Measurements from ENCODE around the gene GRK4.
A peak's percentile ranks its signal among the peaks of the same experiment; 100 is the strongest.
"Not testable (repeated sequence)": the region's sequence is repeated elsewhere in the genome, so short reads cannot be mapped to it uniquely, and the experiment has no call there.

GRK4 gene

GRCh38 chr4:2963175-2963965 lies at the start of gene GRK4, which contains the start of gene NOP14:
GRK4 (plus strand) TSS chr4:2963571; CDS start chr4:2964071, 500 bp downstream.
NOP14 (minus strand) TSS chr4:2963406; CDS start chr4:2963319, 87 bp downstream.
- H3K4me1 ChIP-seq (ENCODE audit: insufficient read depth, low read length, poor library complexity, severe bottlenecking) = peaks cover 11% of the 10 kb centered on the region
- H3K9me3 ChIP-seq (ENCODE audit: insufficient read depth, low read depth, low read length) = no peaks in the 10 kb centered on the region
- peak within 1 kb of the TSS; percentile 77 for H3K4me3 ChIP-seq (ENCODE audit: low read length, poor library complexity, severe bottlenecking)
- TF ChIP-seq, protein P1, sequence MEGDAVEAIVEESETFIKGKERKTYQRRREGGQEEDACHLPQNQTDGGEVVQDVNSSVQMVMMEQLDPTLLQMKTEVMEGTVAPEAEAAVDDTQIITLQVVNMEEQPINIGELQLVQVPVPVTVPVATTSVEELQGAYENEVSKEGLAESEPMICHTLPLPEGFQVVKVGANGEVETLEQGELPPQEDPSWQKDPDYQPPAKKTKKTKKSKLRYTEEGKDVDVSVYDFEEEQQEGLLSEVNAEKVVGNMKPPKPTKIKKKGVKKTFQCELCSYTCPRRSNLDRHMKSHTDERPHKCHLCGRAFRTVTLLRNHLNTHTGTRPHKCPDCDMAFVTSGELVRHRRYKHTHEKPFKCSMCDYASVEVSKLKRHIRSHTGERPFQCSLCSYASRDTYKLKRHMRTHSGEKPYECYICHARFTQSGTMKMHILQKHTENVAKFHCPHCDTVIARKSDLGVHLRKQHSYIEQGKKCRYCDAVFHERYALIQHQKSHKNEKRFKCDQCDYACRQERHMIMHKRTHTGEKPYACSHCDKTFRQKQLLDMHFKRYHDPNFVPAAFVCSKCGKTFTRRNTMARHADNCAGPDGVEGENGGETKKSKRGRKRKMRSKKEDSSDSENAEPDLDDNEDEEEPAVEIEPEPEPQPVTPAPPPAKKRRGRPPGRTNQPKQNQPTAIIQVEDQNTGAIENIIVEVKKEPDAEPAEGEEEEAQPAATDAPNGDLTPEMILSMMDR (conservative IDR thresholded peaks at IDR 0.05; ENCODE audit: low read length) = no peak
- no peak for TF ChIP-seq EZH2phosphoT487 (IDR thresholded peaks at IDR 0.05; ENCODE audit: borderline replicate concordance)
- peak within 1 kb of the TSS; percentile 83 for H3K9ac ChIP-seq (ENCODE audit: low read depth, low read length, poor library complexity, severe bottlenecking)
- H3K27me3 ChIP-seq (ENCODE audit: insufficient read depth, low read length, poor library complexity, severe bottlenecking) = no peaks in the 10 kb centered on the region
- H2AFZ ChIP-seq (ENCODE audit: low read length) = peak within 1 kb of the TSS; percentile 97
- H3K4me2 ChIP-seq (ENCODE audit: low read depth, low read length, poor library complexity, severe bottlenecking) = peak within 1 kb of the TSS; percentile 92
- H3K9me2 ChIP-seq (replicated peaks; ENCODE audit: low read depth, low read length) = no peaks in the 10 kb centered on the region
- H3K36me3 ChIP-seq (ENCODE audit: insufficient read depth, low read length) = no peaks in the 10 kb centered on the region; the same call in 1 of the 2 replicates
- peaks cover 56% of the 10 kb centered on the region for H3K79me2 ChIP-seq (ENCODE audit: insufficient read depth, low read length)
- peaks cover 7% of the 10 kb centered on the region; the same call in 1 of the 2 replicates for H3F3A ChIP-seq (ENCODE audit: low read depth)
- peaks cover 29% of the 10 kb centered on the region for H4K20me1 ChIP-seq (ENCODE audit: insufficient read depth, low read length, poor library complexity, severe bottlenecking)

GRCh38 chr4:2914256-2915126 lies 48.9 kb upstream of the GRK4 start:
- TF ChIP-seq EZH2phosphoT487 (IDR thresholded peaks at IDR 0.05; ENCODE audit: borderline replicate concordance) = no peak
- TF ChIP-seq, protein P1 (conservative IDR thresholded peaks at IDR 0.05; ENCODE audit: low read length) = no peak

GRCh38 chr4:2915789-2916188 lies 47.6 kb upstream of the GRK4 start:
- TF ChIP-seq, protein P1 (conservative IDR thresholded peaks at IDR 0.05; ENCODE audit: low read length) = no peak
- TF ChIP-seq EZH2phosphoT487 (IDR thresholded peaks at IDR 0.05; ENCODE audit: borderline replicate concordance) = no peak
- H3K27me3 ChIP-seq (ENCODE audit: insufficient read depth, low read length, poor library complexity, severe bottlenecking) = no peaks in the 10 kb centered on the region
- peaks cover 8% of the 10 kb centered on the region for H3K4me1 ChIP-seq (ENCODE audit: insufficient read depth, low read length, poor library complexity, severe bottlenecking)
- H3K79me2 ChIP-seq (ENCODE audit: insufficient read depth, low read length) = no peaks in the 10 kb centered on the region
- H3K4me3 ChIP-seq (ENCODE audit: low read length, poor library complexity, severe bottlenecking) = no peak overlapping the region
- no peaks in the 10 kb centered on the region for H3K9me3 ChIP-seq (ENCODE audit: insufficient read depth, low read depth, low read length)
- no peaks in the 10 kb centered on the region for H3K9me2 ChIP-seq (replicated peaks; ENCODE audit: low read depth, low read length)
- no peaks in the 10 kb centered on the region for H3F3A ChIP-seq (ENCODE audit: low read depth)
- H2AFZ ChIP-seq (ENCODE audit: low read length) = no peak overlapping the region
- H3K4me2 ChIP-seq (ENCODE audit: low read depth, low read length, poor library complexity, severe bottlenecking) = no peak overlapping the region
- H3K36me3 ChIP-seq (ENCODE audit: insufficient read depth, low read length) = peaks cover 11% of the 10 kb centered on the region; the same call in 1 of the 2 replicates
- no peak overlapping the region for H3K9ac ChIP-seq (ENCODE audit: low read depth, low read length, poor library complexity, severe bottlenecking)
- no peaks in the 10 kb centered on the region for H4K20me1 ChIP-seq (ENCODE audit: insufficient read depth, low read length, poor library complexity, severe bottlenecking)

More at GRCh38 chr4:2914256-2915126, 48.9 kb upstream of the GRK4 start:
- Histone ChIP-seq H3K4me2 (ENCODE audit: low read depth, low read length, poor library complexity, severe bottlenecking) (no peak overlapping the region), H3K36me3 (ENCODE audit: insufficient read depth, low read length) (peaks cover 19% of the 10 kb centered on the region; the same call in 1 of the 2 replicates), H3K9me2 (replicated peaks; ENCODE audit: low read depth, low read length) (no peaks in the 10 kb centered on the region), H3K4me3 (ENCODE audit: low read length, poor library complexity, severe bottlenecking) (no peak overlapping the region), H3K27me3 (ENCODE audit: insufficient read depth, low read length, poor library complexity, severe bottlenecking) (no peaks in the 10 kb centered on the region), H3K4me1 (ENCODE audit: insufficient read depth, low read length, poor library complexity, severe bottlenecking) (peaks cover 8% of the 10 kb centered on the region), H2AFZ (ENCODE audit: low read length) (no peak overlapping the region), H4K20me1 (ENCODE audit: insufficient read depth, low read length, poor library complexity, severe bottlenecking) (no peaks in the 10 kb centered on the region), H3K9ac (ENCODE audit: low read depth, low read length, poor library complexity, severe bottlenecking) (no peak overlapping the region), H3K9me3 (ENCODE audit: insufficient read depth, low read depth, low read length) (no peaks in the 10 kb centered on the region), H3F3A (ENCODE audit: low read depth) (no peaks in the 10 kb centered on the region), H3K79me2 (ENCODE audit: insufficient read depth, low read length) (no peaks in the 10 kb centered on the region)

DNA sequence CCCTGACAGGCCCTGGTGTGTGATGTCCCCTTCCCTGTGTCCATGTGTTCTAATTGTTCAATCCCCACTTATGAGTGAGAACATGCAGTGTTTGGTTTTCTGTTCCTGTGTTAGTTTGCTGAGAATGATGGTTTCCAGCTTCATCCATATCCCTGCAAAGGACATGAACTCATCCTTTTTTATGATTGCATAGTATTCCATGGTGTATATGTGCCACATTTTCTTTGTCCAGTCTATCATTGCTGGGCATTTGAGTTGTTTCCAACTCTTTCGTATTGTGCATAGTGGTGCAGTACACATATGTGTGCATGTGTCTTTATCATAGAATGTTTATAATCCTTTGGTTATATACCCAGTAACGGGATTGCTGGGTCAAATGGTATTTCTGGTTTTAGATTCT lies 46.7 kb upstream of the GRK4 start:
- H3F3A ChIP-seq (ENCODE audit: low read depth); H3K27me3 ChIP-seq (ENCODE audit: insufficient read depth, low read length, poor library complexity, severe bottlenecking); H2AFZ ChIP-seq (ENCODE audit: low read length); H4K20me1 ChIP-seq (ENCODE audit: insufficient read depth, low read length, poor library complexity, severe bottlenecking); H3K4me2 ChIP-seq (ENCODE audit: low read depth, low read length, poor library complexity, severe bottlenecking); H3K79me2 ChIP-seq (ENCODE audit: insufficient read depth, low read length); H3K4me1 ChIP-seq (ENCODE audit: insufficient read depth, low read length, poor library complexity, severe bottlenecking); H3K9ac ChIP-seq (ENCODE audit: low read depth, low read length, poor library complexity, severe bottlenecking); H3K9me3 ChIP-seq (ENCODE audit: insufficient read depth, low read depth, low read length); H3K4me3 ChIP-seq (ENCODE audit: low read length, poor library complexity, severe bottlenecking); H3K9me2 ChIP-seq (replicated peaks; ENCODE audit: low read depth, low read length): not testable (repeated sequence)
- peaks cover 11% of the 10 kb centered on the region; the same call in 1 of the 2 replicates for H3K36me3 ChIP-seq (ENCODE audit: insufficient read depth, low read length)

Measured in Loucy (cell line).